ENCODE data around the gene CFAP20DC. TPM values are rescaled to one million over a fixed set of nuclear protein-coding genes. Genes with fewer than 3 reads are reported as not detected.

Gene CFAP20DC
- total RNA-seq, 1 experiment from 2014 or later: 2.9 TPM

GRCh38 chr3:58793938-58794337 is 255.9 kb downstream of the CFAP20DC start:
- Histone ChIP-seq H3K4me2 (ENCODE audit: low read length) (no peak overlapping the region), H3K36me3 (ENCODE audit: control insufficient read depth in 1 of 2, insufficient read depth in 2 of 2, low read length in 2 of 2) (no peaks in the 10 kb centered on the region), H3K27ac (ENCODE audit: low read depth, low read length) (no peak overlapping the region), H4K20me1 (ENCODE audit: insufficient read depth) (no peaks in the 10 kb centered on the region), H3K9ac (ENCODE audit: low read length) (no peak overlapping the region), H2AFZ (ENCODE audit: low read depth, low read length, poor library complexity, severe bottlenecking) (no peak overlapping the region), H3K79me2 (ENCODE audit: insufficient read depth, low read length) (no peaks in the 10 kb centered on the region), H3K9me3 (ENCODE audit: control insufficient read depth in 1 of 2, insufficient read depth in 1 of 2, low read depth in 1 of 2, low read length in 2 of 2) (no peaks in the 10 kb centered on the region), H3K4me1 (ENCODE audit: control insufficient read depth in 1 of 2, insufficient read depth in 2 of 2, low read length in 2 of 2) (no peaks in the 10 kb centered on the region), H3K4me3 (replicated peaks in 1 of 2; ENCODE audit: low read depth in 1 of 2, low read length in 2 of 2) (no peak overlapping the region), H3K27me3 (ENCODE audit: insufficient read depth, low read length) (no peaks in the 10 kb centered on the region), H3K9me2 (ENCODE audit: insufficient read depth) (no peaks in the 10 kb centered on the region)
- POLR2A ChIA-PET: no interaction called here
- intact Hi-C loops (cut with micrococcal nuclease): no loop called here
- CTCF ChIA-PET: interaction anchor here (1.4 kb wide), 1 partner anchor 30 kb away, joined by 3 read pairs; no protein-coding TSS in a partner anchor
- DNase-seq (ENCODE audit: low read depth, low spot score) (no peak), ATAC-seq (no peak)
- no TSS peak for BruUV-seq (replicated peaks)
- TF ChIP-seq ZFX (IDR thresholded peaks at IDR 0.05) (no peak), ZNF274 (IDR thresholded peaks at IDR 0.05; ENCODE audit: low read depth, low read length) (no peak), RAD21 (IDR thresholded peaks at IDR 0.05; ENCODE audit: low read depth) (no peak), EZH2phosphoT487 (IDR thresholded peaks at IDR 0.05; ENCODE audit: borderline replicate concordance) (no peak), CEBPB (IDR thresholded peaks at IDR 0.05; ENCODE audit: low read depth) (no peak)
- RAD21 ChIA-PET (ENCODE audit: low non-redundant PET in 1 of 2, low total read pairs in 2 of 2, uncharacterized antibody in 2 of 2, unreplicated experiment in 2 of 2): no interaction called here

DNA sequence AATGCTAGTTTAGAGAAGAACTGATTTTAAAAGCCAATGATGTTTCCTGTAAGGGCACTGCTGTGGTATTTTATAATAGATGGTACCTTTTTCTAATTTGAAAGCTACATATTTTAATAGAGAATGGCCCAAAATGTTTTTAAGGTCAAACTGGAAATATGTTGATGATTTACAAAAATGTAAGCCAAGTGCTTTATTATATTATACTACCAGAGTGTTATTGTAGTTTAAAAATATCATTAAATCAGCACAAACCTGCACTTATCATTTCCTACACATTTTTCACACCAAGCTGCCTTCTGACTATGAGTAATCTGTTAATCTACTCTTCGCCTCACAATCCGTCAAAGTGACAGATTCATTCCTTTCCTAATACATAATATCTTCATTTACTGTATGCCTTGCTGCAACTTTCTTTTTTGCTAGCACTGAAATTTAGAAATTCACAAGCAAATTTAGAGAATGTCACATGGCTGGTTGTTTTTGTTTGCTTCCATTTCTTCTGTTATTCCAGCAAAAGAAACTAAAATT is 256.8 kb downstream of the CFAP20DC start:
- H3K9ac ChIP-seq (ENCODE audit: low read length): no peak overlapping the region
- RAD21 ChIA-PET (ENCODE audit: low non-redundant PET in 1 of 2, low total read pairs in 2 of 2, uncharacterized antibody in 2 of 2, unreplicated experiment in 2 of 2): no interaction called here
- CTCF ChIA-PET: no interaction called here
- intact Hi-C loops (cut with micrococcal nuclease): no loop called here
- DNase-seq (ENCODE audit: low read depth, low spot score) (no peak), ATAC-seq (no peak)
- no peak overlapping the region for H3K27ac ChIP-seq (ENCODE audit: low read depth, low read length)
- H3K36me3 ChIP-seq (ENCODE audit: control insufficient read depth in 1 of 2, insufficient read depth in 2 of 2, low read length in 2 of 2): no peaks in the 10 kb centered on the region
- no peak overlapping the region for H2AFZ ChIP-seq (ENCODE audit: low read depth, low read length, poor library complexity, severe bottlenecking)
- BruUV-seq (replicated peaks): no TSS peak
- H3K9me3 ChIP-seq (ENCODE audit: control insufficient read depth in 1 of 2, insufficient read depth in 1 of 2, low read depth in 1 of 2, low read length in 2 of 2): no peaks in the 10 kb centered on the region
- no peaks in the 10 kb centered on the region for H3K79me2 ChIP-seq (ENCODE audit: insufficient read depth, low read length)
- no peaks in the 10 kb centered on the region for H4K20me1 ChIP-seq (ENCODE audit: insufficient read depth)
- H3K27me3 ChIP-seq (ENCODE audit: insufficient read depth, low read length): no peaks in the 10 kb centered on the region
- H3K4me2 ChIP-seq (ENCODE audit: low read length): no peak overlapping the region
- no peaks in the 10 kb centered on the region for H3K4me1 ChIP-seq (ENCODE audit: control insufficient read depth in 1 of 2, insufficient read depth in 2 of 2, low read length in 2 of 2)
- H3K4me3 ChIP-seq (replicated peaks in 1 of 2; ENCODE audit: low read depth in 1 of 2, low read length in 2 of 2): no peak overlapping the region
- no peaks in the 10 kb centered on the region for H3K9me2 ChIP-seq (ENCODE audit: insufficient read depth)
- POLR2A ChIA-PET: no interaction called here
- TF ChIP-seq, protein P1, sequence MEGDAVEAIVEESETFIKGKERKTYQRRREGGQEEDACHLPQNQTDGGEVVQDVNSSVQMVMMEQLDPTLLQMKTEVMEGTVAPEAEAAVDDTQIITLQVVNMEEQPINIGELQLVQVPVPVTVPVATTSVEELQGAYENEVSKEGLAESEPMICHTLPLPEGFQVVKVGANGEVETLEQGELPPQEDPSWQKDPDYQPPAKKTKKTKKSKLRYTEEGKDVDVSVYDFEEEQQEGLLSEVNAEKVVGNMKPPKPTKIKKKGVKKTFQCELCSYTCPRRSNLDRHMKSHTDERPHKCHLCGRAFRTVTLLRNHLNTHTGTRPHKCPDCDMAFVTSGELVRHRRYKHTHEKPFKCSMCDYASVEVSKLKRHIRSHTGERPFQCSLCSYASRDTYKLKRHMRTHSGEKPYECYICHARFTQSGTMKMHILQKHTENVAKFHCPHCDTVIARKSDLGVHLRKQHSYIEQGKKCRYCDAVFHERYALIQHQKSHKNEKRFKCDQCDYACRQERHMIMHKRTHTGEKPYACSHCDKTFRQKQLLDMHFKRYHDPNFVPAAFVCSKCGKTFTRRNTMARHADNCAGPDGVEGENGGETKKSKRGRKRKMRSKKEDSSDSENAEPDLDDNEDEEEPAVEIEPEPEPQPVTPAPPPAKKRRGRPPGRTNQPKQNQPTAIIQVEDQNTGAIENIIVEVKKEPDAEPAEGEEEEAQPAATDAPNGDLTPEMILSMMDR (IDR thresholded peaks at IDR 0.05 in 2 of 3, conservative IDR thresholded peaks at IDR 0.05 in 1 of 3; ENCODE audit: borderline replicate concordance in 1 of 3, insufficient read depth in 1 of 3, low read depth in 2 of 3, low read length in 2 of 3): no peak
- TF ChIP-seq EGR1 (IDR thresholded peaks at IDR 0.05; ENCODE audit: low read depth): no peak
- no peak for TF ChIP-seq SIN3A (IDR thresholded peaks at IDR 0.05; ENCODE audit: low read depth)
- TF ChIP-seq ELF1 (IDR thresholded peaks at IDR 0.05; ENCODE audit: borderline replicate concordance, low read depth): no peak
- TF ChIP-seq, protein P2, sequence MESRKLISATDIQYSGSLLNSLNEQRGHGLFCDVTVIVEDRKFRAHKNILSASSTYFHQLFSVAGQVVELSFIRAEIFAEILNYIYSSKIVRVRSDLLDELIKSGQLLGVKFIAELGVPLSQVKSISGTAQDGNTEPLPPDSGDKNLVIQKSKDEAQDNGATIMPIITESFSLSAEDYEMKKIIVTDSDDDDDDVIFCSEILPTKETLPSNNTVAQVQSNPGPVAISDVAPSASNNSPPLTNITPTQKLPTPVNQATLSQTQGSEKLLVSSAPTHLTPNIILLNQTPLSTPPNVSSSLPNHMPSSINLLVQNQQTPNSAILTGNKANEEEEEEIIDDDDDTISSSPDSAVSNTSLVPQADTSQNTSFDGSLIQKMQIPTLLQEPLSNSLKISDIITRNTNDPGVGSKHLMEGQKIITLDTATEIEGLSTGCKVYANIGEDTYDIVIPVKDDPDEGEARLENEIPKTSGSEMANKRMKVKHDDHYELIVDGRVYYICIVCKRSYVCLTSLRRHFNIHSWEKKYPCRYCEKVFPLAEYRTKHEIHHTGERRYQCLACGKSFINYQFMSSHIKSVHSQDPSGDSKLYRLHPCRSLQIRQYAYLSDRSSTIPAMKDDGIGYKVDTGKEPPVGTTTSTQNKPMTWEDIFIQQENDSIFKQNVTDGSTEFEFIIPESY (IDR thresholded peaks at IDR 0.05; ENCODE audit: extremely low read depth, insufficient replicate concordance, low read length): no peak
- TF ChIP-seq ZFX (IDR thresholded peaks at IDR 0.05): no peak
- TF ChIP-seq, protein P3, sequence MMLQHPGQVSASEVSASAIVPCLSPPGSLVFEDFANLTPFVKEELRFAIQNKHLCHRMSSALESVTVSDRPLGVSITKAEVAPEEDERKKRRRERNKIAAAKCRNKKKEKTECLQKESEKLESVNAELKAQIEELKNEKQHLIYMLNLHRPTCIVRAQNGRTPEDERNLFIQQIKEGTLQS (IDR thresholded peaks at IDR 0.05): no peak
- no peak for TF ChIP-seq EZH2 (IDR thresholded peaks at IDR 0.05)
- TF ChIP-seq REST (IDR thresholded peaks at IDR 0.05; ENCODE audit: low read depth): no peak

Measured in HCT116 (cell line).